DMS114 treated with DMSO at 0.1 percent for 48 hours (cell line): ENCODE results near the gene CBX8.

Experiments used
- DNase-seq: peaks from one replicate; lab custom pipeline; 2025; ENCODE audit not compliant: unreplicated experiment; lab: John Stamatoyannopoulos, UW

The CBX8 gene

GRCh38 chr17:79795795-79796443 lies 958 bp downstream of the CBX8 start:
- DNase-seq = peak; percentile 38

DNA sequence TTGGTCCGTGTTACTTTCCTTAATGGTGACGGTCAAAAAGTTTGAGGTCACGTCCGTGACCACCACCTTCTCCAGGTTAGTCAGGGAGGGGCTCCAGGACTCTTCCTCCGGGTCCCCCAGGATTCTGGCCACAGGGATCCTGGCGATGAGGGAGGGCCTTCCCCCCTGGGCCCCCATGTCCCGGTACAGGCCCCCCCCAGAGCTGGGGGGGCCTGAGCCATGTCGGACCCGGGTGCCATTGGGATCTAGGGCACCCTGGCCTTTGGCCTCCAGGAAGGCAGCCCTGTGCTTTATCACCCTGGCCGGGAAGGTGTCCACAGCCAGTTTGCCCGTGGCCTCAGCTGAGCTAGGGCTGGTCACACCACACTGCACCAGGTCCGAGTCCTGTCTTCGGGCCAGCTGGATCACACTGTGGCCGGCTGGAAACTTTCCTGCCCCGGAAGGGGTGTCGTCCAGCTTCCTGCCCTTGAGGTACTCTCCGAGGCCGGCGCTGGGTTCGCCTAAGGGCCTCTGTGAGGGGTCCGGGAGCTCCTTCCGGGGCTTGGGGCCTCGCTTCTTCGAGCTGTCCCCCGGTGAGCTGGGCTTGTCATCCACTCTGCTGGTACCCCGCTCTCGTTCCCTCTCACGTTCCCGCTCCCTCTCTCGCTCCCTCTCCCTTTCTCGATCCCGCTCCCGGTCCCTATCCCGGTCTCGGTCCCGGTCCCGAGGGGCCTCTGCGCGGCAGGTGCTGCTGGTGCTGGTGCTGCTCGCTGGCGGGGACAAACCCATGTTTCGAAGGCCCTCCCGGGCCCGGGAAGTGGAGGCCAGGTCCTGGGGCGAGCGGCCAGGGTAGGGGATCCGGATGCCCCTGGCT lies 2.0 kb downstream of the CBX8 start:
- no peak for DNase-seq

DNA sequence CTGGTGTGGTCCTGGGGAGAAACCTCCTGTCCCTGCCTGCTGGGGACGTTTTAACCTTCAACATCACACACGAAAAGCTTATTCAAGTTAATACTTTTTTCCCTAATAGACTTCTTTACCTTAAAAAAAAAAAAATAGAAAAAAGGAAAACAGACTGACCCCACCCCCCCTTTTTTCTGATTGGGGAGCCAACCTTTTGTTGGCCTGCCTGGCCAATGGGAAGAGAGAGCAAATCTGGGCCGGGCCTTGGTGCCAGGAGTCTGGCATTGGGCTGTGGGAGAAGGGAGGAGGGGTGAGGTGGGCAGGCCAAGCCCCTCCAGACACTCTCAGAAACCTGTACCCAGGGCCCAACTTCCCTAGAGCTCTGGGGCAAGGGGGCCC lies 3.0 kb downstream of the CBX8 start:
- peak; percentile 82 for DNase-seq

GRCh38 chr17:79792984-79793923 lies 3.6 kb downstream of the CBX8 start:
- DNase-seq = peak; percentile 76

GRCh38 chr17:79792341-79792871 lies 4.5 kb downstream of the CBX8 start:
- no peak for DNase-seq

- no peak for DNase-seq
These were observed 5.1 kb downstream of the CBX8 start for GRCh38 chr17:79791735-79792161.

GRCh38 chr17:79790805-79791734 lies 5.8 kb downstream of the CBX8 start:
- no peak for DNase-seq

- DNase-seq = no peak
These were observed 6.7 kb downstream of the CBX8 start for GRCh38 chr17:79789943-79790804.

GRCh38 chr17:79788989-79789942 lies 7.6 kb downstream of the CBX8 start:
- DNase-seq = no peak

DNA sequence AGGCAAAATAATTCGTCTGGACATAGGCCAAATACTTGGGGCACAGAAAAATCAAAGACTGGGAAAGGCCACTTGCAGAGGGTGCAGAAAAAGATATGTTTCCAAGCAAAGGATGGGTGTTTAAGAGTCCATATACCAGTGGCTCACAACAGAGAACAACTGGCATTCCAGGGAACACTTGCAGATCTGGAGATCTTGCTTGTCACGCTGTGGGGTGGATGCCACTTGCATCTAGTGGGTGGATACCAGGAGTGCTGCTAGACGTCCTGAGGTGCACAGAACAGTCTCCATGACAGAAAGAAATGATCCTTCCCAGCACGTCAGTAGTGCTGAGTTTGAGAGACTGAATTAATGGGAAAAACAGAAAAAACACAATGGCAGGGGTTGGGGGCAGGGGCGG lies 8.4 kb downstream of the CBX8 start:
- DNase-seq = no peak

DNA sequence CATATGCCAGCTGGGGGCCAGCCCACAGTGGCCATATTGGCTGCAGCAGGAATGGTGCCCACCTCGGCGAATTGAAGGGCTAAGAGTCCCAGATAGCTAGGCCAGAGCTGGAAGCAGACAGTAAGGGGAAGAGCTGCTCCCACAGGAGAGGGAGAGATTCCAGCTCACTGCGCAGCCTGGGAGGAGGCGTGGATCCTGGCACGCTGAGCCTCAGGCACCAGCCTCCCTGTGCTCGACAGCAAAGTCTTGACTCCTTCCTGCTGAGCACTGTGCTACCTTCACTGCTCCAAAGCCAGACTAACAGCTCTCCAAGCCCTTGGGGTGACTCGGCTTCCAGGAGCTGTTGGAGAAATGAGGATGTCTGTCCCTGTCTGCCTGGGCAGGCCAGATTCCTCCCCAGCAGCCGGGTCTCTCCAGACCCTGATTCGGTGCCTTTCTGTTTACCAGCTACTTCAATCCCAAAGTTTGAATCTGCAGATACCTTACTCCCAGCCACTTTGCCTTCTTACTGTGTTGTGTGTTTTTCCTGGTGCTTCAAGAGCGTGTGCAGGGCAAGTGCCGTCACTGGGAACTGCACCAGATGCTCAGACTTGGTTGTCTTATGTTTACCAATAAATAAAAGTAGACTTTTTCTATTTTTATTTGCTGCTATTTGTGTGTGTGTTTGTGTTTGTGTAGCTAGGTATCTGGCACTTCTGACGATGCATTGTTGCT lies 9.8 kb downstream of the CBX8 start:
- no peak for DNase-seq

- DNase-seq = no peak
These were observed 10.7 kb downstream of the CBX8 start for GRCh38 chr17:79785900-79786810.

GRCh38 chr17:79785017-79785899 lies 11.6 kb downstream of the CBX8 start:
- DNase-seq = no peak

- DNase-seq = no peak
These were observed 12.4 kb downstream of the CBX8 start for GRCh38 chr17:79784353-79785016.

GRCh38 chr17:79783891-79784290 lies 13.0 kb downstream of the CBX8 start:
- DNase-seq = no peak
